Measurements from ENCODE around the gene POLR3E. TPM values are rescaled to one million over a fixed set of nuclear protein-coding genes. Genes with fewer than 3 reads are reported as not detected.
A peak's percentile ranks its signal among the peaks of the same experiment; 100 is the strongest.

The POLR3E gene
- total RNA-seq, 1 donor from 2014 or later: 26.7 TPM

DNA sequence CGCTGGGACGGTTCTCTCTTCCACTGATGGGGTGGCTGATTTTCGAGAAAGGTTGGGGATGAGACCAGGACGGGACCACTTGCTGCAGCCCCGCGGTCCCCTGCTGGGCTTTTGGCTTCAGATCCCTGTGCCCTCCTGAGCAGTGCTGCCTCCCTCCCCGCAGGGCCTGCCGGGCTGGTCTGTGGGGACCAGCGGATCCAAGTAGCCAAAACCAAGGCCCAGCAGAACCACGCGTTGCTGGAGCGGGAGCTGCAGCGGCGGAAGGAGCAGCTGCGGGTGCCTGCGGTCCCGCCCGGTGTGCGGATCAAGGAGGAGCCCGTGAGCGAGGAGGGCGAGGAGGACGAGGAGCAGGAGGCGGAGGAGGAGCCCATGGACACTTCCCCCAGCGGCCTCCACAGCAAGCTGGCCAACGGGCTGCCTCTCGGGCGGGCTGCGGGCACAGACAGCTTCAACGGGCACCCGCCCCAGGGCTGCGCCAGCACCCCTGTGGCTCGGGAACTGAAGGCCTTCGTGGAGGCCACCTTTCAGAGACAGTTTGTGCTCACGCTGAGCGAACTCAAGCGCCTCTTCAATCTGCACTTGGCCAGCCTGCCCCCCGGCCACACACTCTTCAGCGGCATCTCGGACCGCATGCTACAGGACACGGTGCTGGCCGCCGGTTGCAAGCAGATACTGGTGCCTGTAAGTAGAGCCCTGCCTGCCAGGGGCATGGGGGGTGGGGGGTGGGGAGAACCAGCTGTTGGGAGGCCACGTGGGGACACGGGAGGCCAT lies 28.6 kb downstream of the POLR3E start:
- Mint-ChIP-seq H3K4me1 (ENCODE audit: low read depth) (peaks cover 2% of the 10 kb centered on the region), H3K9me3 (ENCODE audit: low read depth) (no peaks in the 10 kb centered on the region), H3K36me3 (ENCODE audit: low read depth) (peaks cover 5% of the 10 kb centered on the region), H3K4me3 (ENCODE audit: unreplicated experiment) (no peak overlapping the region), H3K27me3 (ENCODE audit: low read depth) (no peaks in the 10 kb centered on the region), H3K27ac (ENCODE audit: unreplicated experiment) (no peak overlapping the region)
- DNase-seq (ENCODE audit: low spot score): no peak
- TF ChIP-seq, protein P1, sequence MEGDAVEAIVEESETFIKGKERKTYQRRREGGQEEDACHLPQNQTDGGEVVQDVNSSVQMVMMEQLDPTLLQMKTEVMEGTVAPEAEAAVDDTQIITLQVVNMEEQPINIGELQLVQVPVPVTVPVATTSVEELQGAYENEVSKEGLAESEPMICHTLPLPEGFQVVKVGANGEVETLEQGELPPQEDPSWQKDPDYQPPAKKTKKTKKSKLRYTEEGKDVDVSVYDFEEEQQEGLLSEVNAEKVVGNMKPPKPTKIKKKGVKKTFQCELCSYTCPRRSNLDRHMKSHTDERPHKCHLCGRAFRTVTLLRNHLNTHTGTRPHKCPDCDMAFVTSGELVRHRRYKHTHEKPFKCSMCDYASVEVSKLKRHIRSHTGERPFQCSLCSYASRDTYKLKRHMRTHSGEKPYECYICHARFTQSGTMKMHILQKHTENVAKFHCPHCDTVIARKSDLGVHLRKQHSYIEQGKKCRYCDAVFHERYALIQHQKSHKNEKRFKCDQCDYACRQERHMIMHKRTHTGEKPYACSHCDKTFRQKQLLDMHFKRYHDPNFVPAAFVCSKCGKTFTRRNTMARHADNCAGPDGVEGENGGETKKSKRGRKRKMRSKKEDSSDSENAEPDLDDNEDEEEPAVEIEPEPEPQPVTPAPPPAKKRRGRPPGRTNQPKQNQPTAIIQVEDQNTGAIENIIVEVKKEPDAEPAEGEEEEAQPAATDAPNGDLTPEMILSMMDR (IDR thresholded peaks at IDR 0.05): no peak

DNA sequence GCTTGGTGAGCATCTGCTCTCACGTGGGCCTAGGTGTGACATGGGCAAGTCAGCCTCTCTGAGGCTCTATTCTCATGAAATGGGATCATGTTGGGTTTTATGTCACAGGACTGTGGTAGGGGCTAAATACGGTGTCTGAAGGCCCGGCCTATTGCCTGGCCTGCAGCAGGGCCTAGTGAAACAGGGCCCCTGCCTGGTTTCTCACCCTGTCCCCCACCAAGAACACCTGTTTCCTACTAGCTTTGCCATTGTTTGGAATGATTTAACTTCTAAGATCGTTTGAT lies 29.1 kb downstream of the POLR3E start:
- no peak for DNase-seq (ENCODE audit: low spot score)
- no peak overlapping the region for H3K4me3 Mint-ChIP-seq (ENCODE audit: unreplicated experiment)
- peaks cover 6% of the 10 kb centered on the region for H3K36me3 Mint-ChIP-seq (ENCODE audit: low read depth)
- no peaks in the 10 kb centered on the region for H3K9me3 Mint-ChIP-seq (ENCODE audit: low read depth)
- no peaks in the 10 kb centered on the region for H3K27me3 Mint-ChIP-seq (ENCODE audit: low read depth)
- TF ChIP-seq, protein P1 (IDR thresholded peaks at IDR 0.05): no peak
- no peak overlapping the region for H3K27ac Mint-ChIP-seq (ENCODE audit: unreplicated experiment)
- H3K4me1 Mint-ChIP-seq (ENCODE audit: low read depth): peaks cover under 1% of the 10 kb centered on the region

DNA sequence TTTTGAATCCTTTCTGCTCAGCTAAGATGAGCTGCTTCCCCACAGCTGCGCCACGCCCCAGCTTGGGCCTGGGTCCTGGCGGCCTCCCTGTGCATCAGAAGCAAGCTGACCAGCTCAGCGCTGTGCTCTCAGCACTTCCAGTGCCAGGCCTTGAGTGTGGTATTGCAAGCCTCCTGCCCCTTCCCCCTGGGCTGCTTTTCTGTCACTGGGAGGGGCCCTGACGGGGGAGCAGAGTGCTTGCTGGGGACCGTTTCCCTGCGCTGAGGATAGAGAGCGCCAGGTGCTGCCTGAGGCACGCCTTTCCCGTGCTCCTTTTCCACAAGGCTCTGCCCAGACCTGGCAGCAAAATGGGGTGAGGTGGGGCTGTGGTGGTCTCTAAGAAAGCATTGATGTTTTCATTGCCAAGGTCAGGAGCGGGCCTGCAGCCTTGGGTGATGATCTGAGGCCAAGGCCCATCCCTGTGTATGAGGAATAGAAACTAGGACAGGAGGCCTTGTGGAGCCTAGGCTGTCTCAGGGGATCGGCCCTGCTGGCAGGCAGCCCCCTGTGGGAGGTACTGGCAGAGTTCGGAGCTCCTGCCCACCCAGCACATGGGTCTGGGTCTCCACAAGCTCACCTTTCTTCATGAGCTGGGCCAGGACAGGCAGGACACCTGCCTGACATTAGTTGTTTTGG lies 29.7 kb downstream of the POLR3E start:
- Mint-ChIP-seq H3K36me3 (ENCODE audit: low read depth) (peaks cover 12% of the 10 kb centered on the region), H3K9me3 (ENCODE audit: low read depth) (no peaks in the 10 kb centered on the region), H3K27me3 (ENCODE audit: low read depth) (no peaks in the 10 kb centered on the region), H3K4me1 (ENCODE audit: low read depth) (no peaks in the 10 kb centered on the region), H3K4me3 (ENCODE audit: unreplicated experiment) (no peak overlapping the region), H3K27ac (ENCODE audit: unreplicated experiment) (peak overlapping the region; percentile 45)
- DNase-seq (ENCODE audit: low spot score): no peak
- TF ChIP-seq, protein P1 (IDR thresholded peaks at IDR 0.05): no peak

DNA sequence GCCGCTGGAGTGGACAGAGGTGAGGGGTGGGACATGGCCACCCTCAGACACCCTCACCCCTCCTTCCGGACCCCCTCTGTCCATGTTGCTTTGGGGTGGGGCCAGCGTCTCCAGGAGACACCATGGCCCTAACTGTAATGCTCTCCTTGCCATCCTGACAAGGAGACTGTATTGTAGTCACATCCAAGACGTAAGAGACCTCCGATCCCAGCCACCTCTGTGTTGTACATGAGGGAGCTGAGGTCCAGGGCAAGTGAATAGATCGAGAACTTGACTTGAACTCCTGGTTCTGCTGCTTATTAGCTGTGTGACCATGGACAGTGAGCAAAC lies 30.2 kb downstream of the POLR3E start:
- H3K36me3 Mint-ChIP-seq (ENCODE audit: low read depth): peaks cover 12% of the 10 kb centered on the region
- no peak overlapping the region for H3K4me3 Mint-ChIP-seq (ENCODE audit: unreplicated experiment)
- no peak overlapping the region for H3K27ac Mint-ChIP-seq (ENCODE audit: unreplicated experiment)
- no peak for DNase-seq (ENCODE audit: low spot score)
- TF ChIP-seq, protein P1 (IDR thresholded peaks at IDR 0.05): no peak
- H3K27me3 Mint-ChIP-seq (ENCODE audit: low read depth): no peaks in the 10 kb centered on the region
- H3K9me3 Mint-ChIP-seq (ENCODE audit: low read depth): no peaks in the 10 kb centered on the region
- H3K4me1 Mint-ChIP-seq (ENCODE audit: low read depth): no peaks in the 10 kb centered on the region

DNA sequence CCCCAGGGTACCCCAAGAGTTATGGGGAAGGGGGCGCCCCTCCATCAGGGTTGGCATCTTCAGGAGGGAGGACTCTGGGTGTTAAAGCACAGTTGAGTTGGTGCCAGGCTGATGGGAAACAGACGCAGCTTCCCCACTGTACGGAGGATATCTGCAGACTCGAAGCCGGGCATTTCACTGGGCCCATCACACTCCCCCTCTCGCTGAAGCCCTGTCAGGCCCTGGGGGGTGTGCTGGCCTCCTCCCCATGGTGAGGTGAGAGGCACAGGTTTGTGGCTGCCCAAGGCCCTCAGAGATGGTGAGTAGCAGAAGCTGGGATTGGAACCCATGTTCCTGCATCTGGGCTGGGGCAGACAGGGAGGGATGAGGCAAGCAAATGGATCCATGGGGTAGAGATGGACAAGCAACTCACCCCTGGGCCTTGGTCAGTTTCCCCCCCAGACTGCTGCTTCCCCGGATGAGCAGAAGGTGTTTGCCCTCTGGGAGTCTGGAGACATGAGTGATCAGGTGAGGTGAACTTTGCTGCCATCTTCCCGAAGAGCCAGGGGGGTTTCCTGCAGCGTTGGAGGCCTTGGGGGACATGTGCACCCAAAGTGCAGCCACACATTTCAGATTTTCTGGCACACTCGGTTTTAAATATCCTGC lies 31.0 kb downstream of the POLR3E start:
- Mint-ChIP-seq H3K4me1 (ENCODE audit: low read depth) (no peaks in the 10 kb centered on the region), H3K4me3 (ENCODE audit: unreplicated experiment) (no peak overlapping the region), H3K27ac (ENCODE audit: unreplicated experiment) (no peak overlapping the region), H3K9me3 (ENCODE audit: low read depth) (no peaks in the 10 kb centered on the region), H3K27me3 (ENCODE audit: low read depth) (no peaks in the 10 kb centered on the region), H3K36me3 (ENCODE audit: low read depth) (peaks cover 12% of the 10 kb centered on the region)
- DNase-seq (ENCODE audit: low spot score): no peak
- TF ChIP-seq, protein P1 (IDR thresholded peaks at IDR 0.05): no peak

Measured in chondrocyte (in vitro differentiated cells).